Neural crest cell (in vitro differentiated cells): ENCODE measurements around the gene ABLIM2. TPM values are rescaled to one million over a fixed set of nuclear protein-coding genes. Genes with fewer than 3 reads are reported as not detected.

Source experiments
- DNase-seq: peaks from one replicate; pipeline ENCODE4 v3.0.0; 2021; ENCODE audit warnings: low read depth, mixed read lengths, low spot score
- H3K27ac Mint-ChIP-seq: one replicate; pipeline ENCODE4 v1.8.0; 2021; ENCODE audit warnings: mild to moderate bottlenecking, mixed read lengths; ENCODE audit not compliant: unreplicated experiment
- H3K27me3 Mint-ChIP-seq: 2 replicates; pipeline ENCODE4 v1.8.0; 2021; ENCODE audit warnings: low read depth, mild to moderate bottlenecking, mixed read lengths
- H3K36me3 Mint-ChIP-seq: 2 replicates; pipeline ENCODE4 v1.8.0; 2021; ENCODE audit warnings: low read depth, mild to moderate bottlenecking, mixed read lengths
- H3K4me1 Mint-ChIP-seq: 2 replicates; pipeline ENCODE4 v1.8.0; 2021; ENCODE audit warnings: mixed read lengths
- H3K4me3 Mint-ChIP-seq: one replicate; pipeline ENCODE4 v1.8.0; 2021; ENCODE audit warnings: mild to moderate bottlenecking, mixed read lengths
- H3K9me3 Mint-ChIP-seq: 2 replicates; pipeline ENCODE4 v1.8.0; 2021; ENCODE audit warnings: mixed read lengths
- total RNA-seq: library from RNA; stranded (reverse); gene quantifications from 2 replicates; pipeline ENCODE4 v1.2.1, GENCODE V29; 2021
- TF ChIP-seq, protein P1 (sequence below): fragments of 200-600 bp; sonication (generic); conservative IDR thresholded peaks from 2 replicates; pipeline ENCODE4 v1.5.0; 2021; ENCODE audit warnings: antibody characterized with exemption, mild to moderate bottlenecking

The ABLIM2 gene
- total RNA-seq, 1 donor from 2014 or later, result 3.8 TPM

DNA sequence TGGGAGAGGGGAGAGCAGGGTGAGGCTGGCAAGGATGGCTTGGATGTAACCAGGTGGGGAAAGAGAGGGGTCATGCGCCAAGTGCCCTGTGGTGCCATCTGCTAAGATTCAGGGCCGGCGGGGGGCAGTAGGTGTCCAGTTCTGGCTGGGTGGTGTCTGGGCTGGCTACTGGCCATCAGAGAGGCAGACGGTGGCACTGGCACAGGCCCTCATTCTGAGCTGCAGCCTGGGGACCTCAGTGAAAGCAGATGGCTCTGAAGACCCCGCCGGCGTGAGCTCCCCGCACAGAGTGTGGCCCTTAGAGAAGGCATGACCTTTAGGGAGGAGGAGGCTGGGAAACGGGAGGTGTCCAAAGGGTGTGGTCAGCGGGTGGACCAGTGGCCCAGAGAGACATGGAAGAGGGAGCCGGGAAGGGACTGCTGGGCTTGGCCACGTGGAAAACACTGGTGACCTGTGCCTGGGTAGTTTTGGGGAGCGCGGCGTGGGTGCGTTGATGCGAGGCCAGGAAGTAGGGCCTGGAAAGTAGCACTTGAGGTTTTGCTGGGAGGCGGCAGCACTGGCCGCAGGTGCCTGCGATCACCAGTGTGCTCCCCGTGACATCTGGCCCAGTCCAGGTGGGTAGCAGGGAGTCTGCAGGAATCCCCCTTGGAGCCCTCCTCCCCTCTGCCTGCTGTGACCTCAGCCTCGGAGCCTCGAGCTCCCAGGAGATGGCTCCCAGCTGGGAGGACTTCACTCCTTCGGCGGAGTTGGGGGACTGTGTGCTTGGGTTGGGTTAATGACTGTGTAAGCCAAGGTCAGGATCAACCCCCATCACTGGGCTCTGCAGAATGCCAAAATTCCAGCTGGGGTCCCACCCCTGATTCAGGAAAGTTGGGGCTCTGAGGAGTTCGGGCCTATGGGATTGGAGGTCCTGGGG is 31.2 kb upstream of the ABLIM2 start:
- TF ChIP-seq, protein P1, sequence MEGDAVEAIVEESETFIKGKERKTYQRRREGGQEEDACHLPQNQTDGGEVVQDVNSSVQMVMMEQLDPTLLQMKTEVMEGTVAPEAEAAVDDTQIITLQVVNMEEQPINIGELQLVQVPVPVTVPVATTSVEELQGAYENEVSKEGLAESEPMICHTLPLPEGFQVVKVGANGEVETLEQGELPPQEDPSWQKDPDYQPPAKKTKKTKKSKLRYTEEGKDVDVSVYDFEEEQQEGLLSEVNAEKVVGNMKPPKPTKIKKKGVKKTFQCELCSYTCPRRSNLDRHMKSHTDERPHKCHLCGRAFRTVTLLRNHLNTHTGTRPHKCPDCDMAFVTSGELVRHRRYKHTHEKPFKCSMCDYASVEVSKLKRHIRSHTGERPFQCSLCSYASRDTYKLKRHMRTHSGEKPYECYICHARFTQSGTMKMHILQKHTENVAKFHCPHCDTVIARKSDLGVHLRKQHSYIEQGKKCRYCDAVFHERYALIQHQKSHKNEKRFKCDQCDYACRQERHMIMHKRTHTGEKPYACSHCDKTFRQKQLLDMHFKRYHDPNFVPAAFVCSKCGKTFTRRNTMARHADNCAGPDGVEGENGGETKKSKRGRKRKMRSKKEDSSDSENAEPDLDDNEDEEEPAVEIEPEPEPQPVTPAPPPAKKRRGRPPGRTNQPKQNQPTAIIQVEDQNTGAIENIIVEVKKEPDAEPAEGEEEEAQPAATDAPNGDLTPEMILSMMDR, result no peak
- Mint-ChIP-seq H3K36me3 (no peaks in the 10 kb centered on the region), H3K4me3 (no peak overlapping the region), H3K9me3 (no peaks in the 10 kb centered on the region), H3K27ac (no peak overlapping the region), H3K27me3 (no peaks in the 10 kb centered on the region), H3K4me1 (peaks cover 5% of the 10 kb centered on the region)
- no peak for DNase-seq

DNA sequence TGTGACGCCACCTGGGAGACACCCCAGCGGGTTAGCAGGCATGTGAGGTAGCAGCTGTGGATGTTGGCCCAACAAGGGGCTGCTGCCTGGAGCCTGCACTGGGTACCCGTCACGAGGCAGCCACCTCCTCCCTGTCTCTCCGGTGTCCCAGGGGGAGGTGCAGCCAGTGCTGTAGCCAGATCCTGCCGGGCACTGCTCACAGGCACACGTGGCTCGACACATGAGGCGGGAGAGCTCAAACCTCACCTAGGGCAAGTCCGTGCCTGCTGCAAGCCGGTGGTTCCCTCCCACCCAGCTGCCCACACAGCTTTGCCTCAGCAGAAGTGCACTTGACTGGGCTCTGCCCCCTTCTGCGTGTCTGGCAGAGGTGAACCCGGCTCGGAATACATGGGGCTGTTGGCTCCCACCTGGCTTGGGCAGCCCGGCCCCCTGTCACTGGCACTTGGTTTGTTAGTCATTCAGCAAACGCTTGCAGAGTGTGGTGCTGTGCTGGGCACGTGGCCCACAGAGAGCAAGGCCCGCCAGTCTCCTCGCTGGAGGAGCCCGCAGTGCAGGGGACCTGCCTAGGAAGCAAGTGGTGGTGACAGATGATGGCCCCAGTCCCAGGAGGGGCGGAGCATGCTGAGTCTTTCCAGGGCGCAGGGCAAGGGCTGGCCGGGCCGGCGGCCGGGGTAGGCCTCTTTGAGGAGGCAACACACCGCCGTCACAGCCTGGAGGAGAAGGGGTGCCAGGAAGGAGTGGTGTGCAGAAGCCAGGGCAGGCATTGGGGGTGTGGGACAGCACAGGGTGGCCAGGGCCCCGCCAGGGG is 30.3 kb upstream of the ABLIM2 start:
- peaks cover 5% of the 10 kb centered on the region for H3K4me1 Mint-ChIP-seq
- H3K4me3 Mint-ChIP-seq, result no peak overlapping the region
- H3K9me3 Mint-ChIP-seq, result no peaks in the 10 kb centered on the region
- DNase-seq, result no peak
- H3K27me3 Mint-ChIP-seq, result no peaks in the 10 kb centered on the region
- H3K36me3 Mint-ChIP-seq, result no peaks in the 10 kb centered on the region
- no peak overlapping the region for H3K27ac Mint-ChIP-seq
- TF ChIP-seq, protein P1, result no peak

DNA sequence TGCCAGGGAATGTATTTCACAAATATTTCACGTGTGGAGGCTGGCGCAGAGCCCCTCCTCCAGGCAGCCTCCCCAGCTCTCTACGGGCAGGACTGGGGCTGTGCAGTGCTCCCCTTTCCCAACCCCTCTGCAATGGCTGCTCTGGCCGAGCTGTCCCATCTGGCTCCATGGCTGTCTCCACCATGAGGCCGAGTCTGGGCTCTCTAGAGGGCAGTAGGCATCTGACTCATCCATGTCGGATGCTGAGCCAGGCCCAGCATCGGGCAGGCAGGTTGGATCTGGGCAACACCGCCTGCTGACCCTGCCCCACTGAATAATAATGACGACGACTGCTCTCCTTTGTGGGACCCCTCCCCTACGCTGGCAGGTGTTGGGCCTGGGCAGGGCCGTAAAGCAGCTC is 29.5 kb upstream of the ABLIM2 start:
- TF ChIP-seq, protein P1, result no peak
- no peaks in the 10 kb centered on the region for H3K27me3 Mint-ChIP-seq
- no peaks in the 10 kb centered on the region for H3K36me3 Mint-ChIP-seq
- no peak overlapping the region for H3K27ac Mint-ChIP-seq
- H3K9me3 Mint-ChIP-seq, result no peaks in the 10 kb centered on the region
- DNase-seq, result no peak
- peaks cover 5% of the 10 kb centered on the region for H3K4me1 Mint-ChIP-seq
- no peak overlapping the region for H3K4me3 Mint-ChIP-seq

DNA sequence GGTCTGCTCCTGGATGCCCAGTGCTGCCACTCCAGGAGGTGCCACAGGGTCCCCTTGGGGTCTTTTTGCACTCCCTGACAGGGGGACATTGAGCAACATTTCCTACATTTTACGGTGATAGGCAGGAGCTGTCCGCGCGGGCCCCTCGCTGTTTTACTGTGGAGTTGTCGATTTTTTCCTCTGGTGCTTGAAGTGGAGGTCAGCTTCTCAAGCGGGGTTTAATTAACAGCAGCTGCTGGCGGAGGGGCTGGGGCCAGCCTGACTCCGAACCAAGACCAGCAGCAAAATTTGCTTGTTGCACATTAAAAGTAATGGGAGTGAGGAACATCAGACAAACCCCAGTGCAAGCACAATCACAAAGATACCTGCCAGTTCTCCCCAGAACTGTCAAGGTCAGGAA is 27.3 kb upstream of the ABLIM2 start:
- Mint-ChIP-seq H3K27ac (no peak overlapping the region), H3K27me3 (no peaks in the 10 kb centered on the region), H3K9me3 (no peaks in the 10 kb centered on the region), H3K4me1 (no peaks in the 10 kb centered on the region), H3K4me3 (no peak overlapping the region), H3K36me3 (no peaks in the 10 kb centered on the region)
- TF ChIP-seq, protein P1, result no peak
- DNase-seq, result no peak

DNA sequence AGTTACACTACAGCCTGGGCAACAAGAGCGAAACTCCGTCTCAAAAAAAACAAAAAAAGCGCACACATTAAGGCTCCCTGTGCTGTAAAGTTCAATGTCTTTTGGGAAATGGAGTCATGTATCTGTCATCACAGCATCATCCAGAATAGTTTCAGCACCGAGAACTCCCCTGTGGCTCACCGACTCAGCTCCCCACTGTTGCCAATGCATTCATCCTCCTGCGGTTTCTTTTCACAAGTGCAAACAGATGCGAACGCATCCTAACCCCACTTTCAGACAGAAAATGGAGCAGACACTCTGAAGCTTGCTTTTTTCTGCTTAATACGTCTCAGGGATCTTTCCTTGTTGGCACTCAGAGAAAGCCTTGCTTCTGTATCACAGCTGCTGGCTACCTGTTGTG is 26.7 kb upstream of the ABLIM2 start:
- no peak overlapping the region for H3K27ac Mint-ChIP-seq
- no peak overlapping the region for H3K4me3 Mint-ChIP-seq

More for the DNA sequence above, 26.7 kb upstream of the ABLIM2 start:
- Mint-ChIP-seq H3K27me3 (no peaks in the 10 kb centered on the region), H3K36me3 (no peaks in the 10 kb centered on the region), H3K4me1 (no peaks in the 10 kb centered on the region), H3K9me3 (no peaks in the 10 kb centered on the region)
- DNase-seq, result no peak
- TF ChIP-seq, protein P1, result no peak
